Lung (tissue), 12 donors: ENCODE results near the gene MYLK2. TPM values are rescaled to one million over a fixed set of nuclear protein-coding genes. Genes with fewer than 3 reads are reported as not detected.

Source experiments
- ATAC-seq: fragments of 200-7000 bp; cut with Tn5 transposase; one replicate; pipeline ENCODE4 v1.9.1; 2020; ENCODE audit warnings: moderate number of reproducible peaks; ENCODE audit not compliant: insufficient read depth, low FRiP score
- DNase-seq, 3 donors: peaks; one replicate each; pipeline ENCODE4 v3.0.0-alpha.2; 2013 to 2017
- H3K27ac ChIP-seq, 2 donors: one replicate each; pipeline ENCODE4 v1.5.1; 2013; ENCODE audit warnings: mild to moderate bottlenecking in 2 of 2, moderate library complexity in 2 of 2, control low read depth in 1 of 2, inconsistent platforms in 1 of 2, low read depth in 1 of 2, low read length in 1 of 2
- H3K27me3 ChIP-seq, 3 donors: one replicate each; pipeline ENCODE4 v1.5.1; 2013; ENCODE audit warnings: low read length in 2 of 3; ENCODE audit not compliant: control insufficient read depth in 3 of 3, insufficient read depth in 3 of 3
- H3K36me3 ChIP-seq, 4 donors: one replicate each; pipeline ENCODE4 v1.5.1; 2013; ENCODE audit warnings: low read length in 4 of 4, mild to moderate bottlenecking in 1 of 4, moderate library complexity in 1 of 4; ENCODE audit not compliant: control insufficient read depth in 4 of 4, insufficient read depth in 4 of 4
- H3K4me1 ChIP-seq, 5 donors: one replicate each; pipeline ENCODE4 v1.5.1; 2013; ENCODE audit warnings: low read length in 5 of 5, mild to moderate bottlenecking in 2 of 5, moderate library complexity in 1 of 5; ENCODE audit not compliant: control insufficient read depth in 5 of 5, insufficient read depth in 5 of 5
- H3K4me3 ChIP-seq: one replicate; pipeline ENCODE4 v1.5.1; 2013; ENCODE audit warnings: mild to moderate bottlenecking, control low read depth, moderate library complexity
- H3K9ac ChIP-seq, 2 donors: one replicate each; pipeline ENCODE4 v1.5.1; 2013; ENCODE audit warnings: low read length in 2 of 2, control low read depth in 1 of 2; ENCODE audit not compliant: insufficient read depth in 1 of 2
- H3K9me3 ChIP-seq, 4 donors: one replicate each; pipeline ENCODE4 v1.5.1; 2013; ENCODE audit warnings: low read length in 3 of 4, mild to moderate bottlenecking in 1 of 4, moderate library complexity in 1 of 4; ENCODE audit not compliant: control insufficient read depth in 4 of 4, insufficient read depth in 3 of 4
- CTCF ChIP-seq: IDR thresholded peaks from 2 replicates; pipeline ENCODE4 v1.5.1; 2012; ENCODE audit warnings: mild to moderate bottlenecking; ENCODE audit errors: control extremely low read depth, extremely low read depth
- WGBS, 2 donors: extraction: QIAGEN DNeasy Blood & Tissue Kit; methylation state at CpG; one replicate each; pipeline ENCODE4 v1.1.7; 2013; 5-methylcytosine and 5-hydroxymethylcytosine counted together
- polyA plus RNA-seq, 2 donors: library from polyadenylated mRNA; stranded (reverse); fragments of 200-250 nt; gene quantifications; one replicate each; pipeline ENCODE4 v1.2.1, GENCODE V29; 2013
- total RNA-seq, 2 donors: library from RNA; depleted of rRNA in 1 of 2; stranded (reverse); fragments of >200 nt in 1 of 2; gene quantifications; one replicate each; pipeline ENCODE4 v1.2.1, GENCODE V29; 2014 to 2021
- donor health status: control.
- donor health status: control.
- donor health status: Bipolar disorder and iron deficiency.
- donor health status: healthy.
- donor health status: DM: yes; HTN: yes; CAD: no.

The MYLK2 gene
- total and polyA plus RNA-seq, 4 donors: 0.06 to 0.28 (median 0.26) TPM; not detected in 1

- WGBS, 2 donors: 91 to 93% methylated on average over 5 of the region's 5 CpGs
- peak in 1 of 3 donors; percentile 4 for DNase-seq
- no peak overlapping the region for H3K27ac ChIP-seq
- ATAC-seq: no peak
- H3K36me3 ChIP-seq: no peaks in the 10 kb centered on the region
- TF ChIP-seq CTCF: no peak
- H3K9ac ChIP-seq: no peak overlapping the region
- no peaks in the 10 kb centered on the region for H3K9me3 ChIP-seq
- H3K4me3 ChIP-seq: no peak overlapping the region
- H3K4me1 ChIP-seq: peaks cover 0 to 16% (median 4%) of the 10 kb centered on the region in 5 donors
- H3K27me3 ChIP-seq: peaks cover 0 to 9% (median 0%) of the 10 kb centered on the region in 3 donors
Observed at GRCh38 chr20:31859266-31859997, 40.3 kb downstream of the MYLK2 start.

- no peak overlapping the region for H3K9ac ChIP-seq
- ATAC-seq: no peak
Observed at GRCh38 chr20:31859998-31860380, 40.8 kb downstream of the MYLK2 start.

GRCh38 chr20:31860390-31861134 is 41.4 kb downstream of the MYLK2 start:
- peaks cover 0 to 4% (median 0%) of the 10 kb centered on the region in 3 donors for H3K27me3 ChIP-seq
- H3K4me3 ChIP-seq: no peak overlapping the region
- TF ChIP-seq CTCF: no peak
- no peak overlapping the region for H3K27ac ChIP-seq
- 20 to 26% methylated on average over 15 of the region's 15 CpGs for WGBS, 2 donors
- H3K36me3 ChIP-seq: no peaks in the 10 kb centered on the region
- DNase-seq (peak; percentile 18 to 32 (median 25)), ATAC-seq (peak; percentile 27)
- H3K4me1 ChIP-seq: peaks cover 0 to 16% (median 4%) of the 10 kb centered on the region in 5 donors
- H3K9ac ChIP-seq: no peak overlapping the region
- no peaks in the 10 kb centered on the region for H3K9me3 ChIP-seq

More at GRCh38 chr20:31859998-31860380, 40.8 kb downstream of the MYLK2 start:
- 61 to 72% methylated on average over 7 of the region's 7 CpGs for WGBS, 2 donors
- Histone ChIP-seq H3K4me3 (no peak overlapping the region), H3K36me3 (no peaks in the 10 kb centered on the region), H3K4me1 (peaks cover 0 to 16% (median 4%) of the 10 kb centered on the region in 5 donors), H3K27ac (no peak overlapping the region), H3K9me3 (no peaks in the 10 kb centered on the region), H3K27me3 (peaks cover 0 to 9% (median 0%) of the 10 kb centered on the region in 3 donors)
- TF ChIP-seq CTCF: no peak
- DNase-seq: peak in 1 of 3 donors; percentile 7
